Karpas-422 (cell line): ENCODE results near the gene CELF3. TPM values are rescaled to one million over a fixed set of nuclear protein-coding genes. Genes with fewer than 3 reads are reported as not detected.
"Not testable (repeated sequence)": the region's sequence is repeated elsewhere in the genome, so short reads cannot be mapped to it uniquely, and the experiment has no call there.

Experiments
- DNase-seq: peaks from one replicate; pipeline ENCODE4 v3.0.0-alpha.2; 2015
- H2AFZ ChIP-seq: fragments of 200-600 bp; sonication (generic); 2 replicates; pipeline ENCODE4 v1.6.1; 2014; ENCODE audit warnings: antibody characterized with exemption, low read length, mixed read lengths
- H3K27ac ChIP-seq: fragments of 200-600 bp; sonication (generic); 2 replicates; pipeline ENCODE4 v1.5.1; 2014; ENCODE audit warnings: mild to moderate bottlenecking, low read length, moderate library complexity
- H3K27me3 ChIP-seq: fragments of 200-600 bp; sonication (generic); 2 replicates; pipeline ENCODE4 v1.6.1; 2014; ENCODE audit warnings: low read length, mixed read lengths
- H3K36me3 ChIP-seq: fragments of 200-600 bp; sonication (generic); 2 replicates; pipeline ENCODE4 v1.6.1; 2014; ENCODE audit warnings: low read length, mixed read lengths; ENCODE audit not compliant: insufficient read depth
- H3K4me1 ChIP-seq: fragments of 200-600 bp; sonication (generic); 2 replicates; pipeline ENCODE4 v1.6.1; 2014; ENCODE audit warnings: mild to moderate bottlenecking, low read length, mixed read lengths
- H3K4me2 ChIP-seq: fragments of 200-600 bp; sonication (generic); 2 replicates; pipeline ENCODE4 v1.6.1; 2014; ENCODE audit warnings: low read length, low read depth, mild to moderate bottlenecking; ENCODE audit not compliant: poor library complexity, severe bottlenecking
- H3K4me3 ChIP-seq: fragments of 200-600 bp; sonication (generic); 2 replicates; pipeline ENCODE4 v1.5.1; 2014; ENCODE audit warnings: mild to moderate bottlenecking, antibody characterized with exemption, low read length, mixed read lengths
- H3K79me2 ChIP-seq: fragments of 200-600 bp; sonication (generic); 2 replicates; pipeline ENCODE4 v1.6.1; 2014; ENCODE audit warnings: mild to moderate bottlenecking, low read length, mixed read lengths
- H3K9ac ChIP-seq: fragments of 200-600 bp; sonication (generic); 2 replicates; pipeline ENCODE4 v1.6.0; 2014; ENCODE audit warnings: low read length
- H3K9me2 ChIP-seq: fragments of 200-600 bp; sonication (generic), shearing (Covaris generic); replicated peaks from 2 replicates; pipeline ENCODE4 v1.6.0; 2014; ENCODE audit warnings: mild to moderate bottlenecking, low read length, moderate library complexity; ENCODE audit not compliant: insufficient read depth
- H3K9me3 ChIP-seq: fragments of 300-700, 200-600 bp; sonication (generic); 2 replicates; pipeline ENCODE4 v1.6.1; 2014; ENCODE audit warnings: low read length, mixed read lengths
- H4K20me1 ChIP-seq: fragments of 200-600 bp; sonication (generic); 2 replicates; pipeline ENCODE4 v1.6.1; 2014; ENCODE audit warnings: mild to moderate bottlenecking, antibody characterized with exemption, low read length, low read depth; ENCODE audit not compliant: insufficient read depth
- total RNA-seq: library from RNA; depleted of rRNA; stranded (reverse); fragments of >200 nt; shearing (Covaris generic); gene quantifications from 2 replicates; pipeline ENCODE4 v1.2.3, GENCODE V29; 2014; ENCODE audit warnings: low replicate concordance

Gene CELF3
- total RNA-seq, 1 experiment from 2014 or later = not detected

DNA sequence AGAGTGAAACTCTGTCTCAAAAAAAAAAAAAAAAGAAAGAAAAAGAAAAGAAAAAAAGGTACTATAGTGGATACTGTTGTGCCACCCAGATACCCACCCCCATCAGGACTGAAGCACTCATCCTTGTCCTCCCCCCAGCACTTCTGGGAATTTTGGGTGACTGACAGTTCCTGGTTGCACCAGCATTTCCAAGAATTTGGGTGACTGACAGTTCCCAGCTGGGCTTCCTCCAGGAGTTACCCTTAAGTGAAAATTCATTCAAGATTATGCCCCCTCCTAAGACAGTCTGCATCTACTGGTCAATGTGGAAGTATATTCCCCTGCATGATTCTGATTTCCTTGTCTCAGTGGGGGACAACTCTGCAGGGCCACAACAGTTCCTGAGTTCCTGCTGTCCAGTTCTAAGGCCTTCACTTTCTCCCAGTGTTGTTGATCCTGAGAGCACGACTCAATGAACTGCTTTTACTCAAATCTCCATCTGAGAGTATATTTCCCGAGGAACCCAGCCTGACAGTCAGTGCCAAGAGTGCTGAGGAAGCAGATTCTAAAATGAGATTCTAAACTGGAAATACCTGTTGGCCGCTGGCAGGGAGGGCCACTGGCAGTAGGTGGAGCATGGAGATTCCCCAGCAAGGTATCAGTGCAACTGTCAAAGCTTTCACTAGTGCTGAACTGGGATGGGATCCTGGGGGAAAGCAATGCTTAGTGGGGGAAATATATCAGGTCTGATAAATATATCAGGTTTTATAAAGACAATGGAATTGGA lies 23.2 kb upstream of the CELF3 start:
- Histone ChIP-seq H4K20me1 (no peaks in the 10 kb centered on the region), H3K4me3 (no peak overlapping the region), H3K27ac (no peak overlapping the region), H3K9me3 (peaks cover 7% of the 10 kb centered on the region), H3K9ac (no peak overlapping the region), H3K4me2 (no peak overlapping the region), H3K27me3 (no peaks in the 10 kb centered on the region), H2AFZ (no peak overlapping the region), H3K79me2 (no peaks in the 10 kb centered on the region), H3K4me1 (no peaks in the 10 kb centered on the region), H3K9me2 (no peaks in the 10 kb centered on the region), H3K36me3 (no peaks in the 10 kb centered on the region)
- DNase-seq = no peak

DNA sequence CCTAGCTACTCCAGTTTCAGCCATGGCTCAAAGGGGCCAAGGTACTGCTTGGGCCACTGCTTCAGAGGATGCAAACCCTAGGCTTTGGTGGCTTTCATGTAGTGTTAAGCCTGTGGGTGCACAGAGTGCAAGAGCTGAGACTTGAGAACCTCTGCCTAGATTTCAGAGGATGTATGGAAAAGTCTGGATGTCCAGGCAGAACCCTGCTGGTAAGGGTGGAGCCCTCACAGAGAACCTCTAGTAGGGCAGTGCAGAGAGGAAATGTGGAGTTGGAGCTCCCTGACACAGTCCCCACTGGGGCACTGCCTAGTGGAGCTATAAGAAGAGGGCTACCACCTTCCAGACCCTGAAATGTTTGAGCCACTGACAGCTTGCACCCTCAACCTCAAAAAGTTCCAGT lies 20.9 kb upstream of the CELF3 start:
- no peak overlapping the region for H2AFZ ChIP-seq
- H4K20me1 ChIP-seq = no peaks in the 10 kb centered on the region
- no peaks in the 10 kb centered on the region for H3K27me3 ChIP-seq
- no peak for DNase-seq
- H3K27ac ChIP-seq = no peak overlapping the region
- H3K9me3 ChIP-seq = peaks cover 7% of the 10 kb centered on the region
- no peak overlapping the region for H3K4me2 ChIP-seq
- no peaks in the 10 kb centered on the region for H3K36me3 ChIP-seq
- H3K9ac ChIP-seq = no peak overlapping the region
- no peaks in the 10 kb centered on the region for H3K79me2 ChIP-seq
- no peaks in the 10 kb centered on the region for H3K4me1 ChIP-seq
- no peaks in the 10 kb centered on the region for H3K9me2 ChIP-seq
- no peak overlapping the region for H3K4me3 ChIP-seq

DNA sequence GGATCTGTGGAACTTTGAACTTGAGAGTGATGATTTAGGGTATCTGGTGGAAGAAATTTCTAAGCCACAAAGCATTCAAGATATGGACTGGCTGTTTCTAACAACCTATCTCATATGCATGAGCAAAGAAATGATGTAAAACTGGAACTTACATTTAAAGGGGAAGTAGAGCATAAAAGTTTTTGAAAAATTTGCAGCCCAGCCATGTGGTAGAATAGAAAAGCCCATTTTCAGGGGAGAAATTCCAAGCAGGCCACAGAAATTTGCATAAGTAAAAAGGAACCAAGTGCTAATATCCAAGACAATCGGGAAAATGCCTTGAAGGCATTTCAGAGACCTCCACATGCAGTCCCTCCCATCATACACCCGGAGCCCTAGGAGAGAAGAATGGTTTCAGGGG lies 20.4 kb upstream of the CELF3 start:
- no peaks in the 10 kb centered on the region for H3K27me3 ChIP-seq
- DNase-seq = no peak
- no peak overlapping the region for H3K4me2 ChIP-seq
- H3K79me2 ChIP-seq = no peaks in the 10 kb centered on the region
- H3K9me3 ChIP-seq = peaks cover 7% of the 10 kb centered on the region
- no peaks in the 10 kb centered on the region for H3K4me1 ChIP-seq
- no peak overlapping the region for H3K4me3 ChIP-seq
- H3K9me2 ChIP-seq = no peaks in the 10 kb centered on the region
- no peaks in the 10 kb centered on the region for H4K20me1 ChIP-seq
- no peaks in the 10 kb centered on the region for H3K36me3 ChIP-seq
- no peak overlapping the region for H3K9ac ChIP-seq
- no peak overlapping the region for H2AFZ ChIP-seq
- no peak overlapping the region for H3K27ac ChIP-seq

DNA sequence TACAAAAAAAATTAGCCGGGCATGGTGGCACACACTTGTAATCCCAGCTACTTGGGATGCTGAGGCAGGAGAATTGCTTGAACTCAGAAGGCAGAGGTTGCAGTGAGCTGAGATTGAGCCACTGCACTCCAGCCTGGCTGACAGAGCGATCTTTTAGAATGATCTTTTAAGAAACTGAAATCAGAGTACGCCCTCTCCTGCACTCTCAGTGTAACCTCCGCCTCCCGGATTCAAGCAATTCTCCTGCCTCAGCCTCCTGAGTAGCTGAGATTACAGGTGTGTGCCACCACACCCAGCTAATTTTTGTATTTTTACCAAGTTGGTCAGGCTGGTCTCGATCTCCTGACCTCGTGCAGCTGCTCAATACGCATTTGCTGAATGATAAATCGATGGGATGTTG lies 17.4 kb upstream of the CELF3 start:
- H3K9ac ChIP-seq, H3K27ac ChIP-seq, H2AFZ ChIP-seq, H4K20me1 ChIP-seq, H3K9me3 ChIP-seq, H3K36me3 ChIP-seq, H3K4me1 ChIP-seq, DNase-seq, H3K27me3 ChIP-seq, H3K4me2 ChIP-seq, H3K4me3 ChIP-seq, H3K9me2 ChIP-seq, H3K79me2 ChIP-seq: not testable (repeated sequence)

DNA sequence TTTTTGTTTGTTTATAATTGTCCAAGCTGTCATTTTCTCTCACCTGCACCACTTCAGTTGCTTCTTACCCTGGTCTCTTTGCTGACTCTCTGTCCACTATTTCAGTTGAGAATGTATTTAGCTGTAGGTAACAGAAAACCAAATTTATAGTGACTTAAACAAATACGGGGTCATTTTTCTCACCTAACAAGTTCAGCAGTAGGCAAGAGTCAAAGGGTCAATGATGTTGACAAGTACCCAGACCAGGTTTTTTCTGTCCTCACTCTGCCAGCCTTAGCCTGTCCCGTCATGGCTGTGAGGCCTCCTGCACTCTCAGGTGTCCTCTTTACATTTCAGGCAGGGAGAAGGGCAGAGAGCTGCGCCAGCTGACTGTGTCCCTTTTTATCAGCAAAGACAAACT lies 16.5 kb upstream of the CELF3 start:
- no peaks in the 10 kb centered on the region for H3K9me2 ChIP-seq
- H3K4me3 ChIP-seq = no peak overlapping the region
- no peaks in the 10 kb centered on the region for H3K27me3 ChIP-seq
- no peak overlapping the region for H3K27ac ChIP-seq
- H3K4me2 ChIP-seq = no peak overlapping the region
- no peaks in the 10 kb centered on the region for H4K20me1 ChIP-seq
- H3K9ac ChIP-seq = no peak overlapping the region
- H3K36me3 ChIP-seq = no peaks in the 10 kb centered on the region
- H3K9me3 ChIP-seq = peaks cover 7% of the 10 kb centered on the region
- H3K79me2 ChIP-seq = no peaks in the 10 kb centered on the region
- no peak for DNase-seq
- H3K4me1 ChIP-seq = no peaks in the 10 kb centered on the region
- no peak overlapping the region for H2AFZ ChIP-seq

DNA sequence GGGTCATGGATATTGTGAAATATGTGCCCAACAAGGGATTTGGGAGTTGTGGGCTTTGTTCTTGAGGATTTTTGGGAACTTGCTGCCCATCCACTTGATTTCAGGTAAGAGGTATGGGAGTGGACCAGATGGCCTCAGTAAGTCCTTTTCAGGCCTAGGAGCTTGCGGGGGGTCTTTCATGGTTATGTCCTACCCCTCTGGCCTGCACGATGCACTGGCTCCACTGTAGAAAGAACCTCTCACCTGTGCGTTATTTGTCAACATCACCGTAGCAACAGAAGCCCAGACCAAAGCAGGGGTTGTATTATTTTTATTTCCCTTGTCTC lies 13.3 kb upstream of the CELF3 start:
- no peak overlapping the region for H3K9ac ChIP-seq
- no peaks in the 10 kb centered on the region for H3K36me3 ChIP-seq
- no peak overlapping the region for H3K4me3 ChIP-seq
- H3K4me2 ChIP-seq = no peak overlapping the region
- no peak overlapping the region for H3K27ac ChIP-seq
- no peaks in the 10 kb centered on the region for H3K4me1 ChIP-seq
- no peaks in the 10 kb centered on the region for H3K27me3 ChIP-seq
- no peak overlapping the region for H2AFZ ChIP-seq
- H3K79me2 ChIP-seq = no peaks in the 10 kb centered on the region
- H4K20me1 ChIP-seq = no peaks in the 10 kb centered on the region
- H3K9me3 ChIP-seq = no peaks in the 10 kb centered on the region
- no peak for DNase-seq
- no peaks in the 10 kb centered on the region for H3K9me2 ChIP-seq

DNA sequence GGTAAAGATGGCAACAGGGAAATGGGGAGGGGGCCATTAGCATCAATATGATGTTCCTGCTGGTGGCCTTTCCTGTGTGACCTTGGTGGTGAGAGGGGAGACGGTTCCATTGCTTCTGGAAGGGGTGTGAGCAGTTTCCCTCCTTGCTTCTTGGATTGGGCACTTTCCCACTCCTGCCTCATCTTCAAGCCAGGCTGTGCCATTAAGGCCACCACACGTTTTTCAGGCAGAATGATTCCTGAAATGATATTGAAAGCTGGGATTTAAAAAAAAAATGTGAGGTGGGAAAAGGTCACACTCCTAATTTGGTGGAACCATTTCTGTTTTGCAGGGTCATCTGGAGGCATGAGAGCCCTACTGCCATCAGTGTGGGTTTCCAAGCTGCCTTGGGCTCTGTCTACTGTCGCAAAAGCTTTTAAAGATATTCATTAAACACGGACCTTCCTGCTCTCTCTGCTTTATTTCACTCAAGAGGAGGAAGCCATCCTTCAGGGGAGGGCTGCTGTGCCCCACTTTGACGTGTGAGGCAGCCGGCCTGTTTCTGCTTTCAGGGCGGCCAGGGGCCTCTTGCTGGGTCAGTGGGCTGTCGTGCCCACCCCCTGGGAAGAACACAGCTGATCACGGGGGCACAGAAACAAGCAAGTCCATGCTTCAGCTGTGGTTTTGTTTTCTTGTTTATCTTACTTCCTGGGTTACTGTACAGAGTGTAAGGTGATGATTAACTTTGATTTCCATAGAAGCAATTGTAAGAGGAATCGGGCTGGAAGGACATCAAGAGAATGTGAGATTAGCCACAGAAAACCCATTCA lies 12.8 kb upstream of the CELF3 start:
- Histone ChIP-seq H3K36me3 (no peaks in the 10 kb centered on the region), H3K27ac (no peak overlapping the region), H3K79me2 (no peaks in the 10 kb centered on the region), H3K4me3 (no peak overlapping the region), H4K20me1 (no peaks in the 10 kb centered on the region), H3K9me3 (no peaks in the 10 kb centered on the region), H3K9ac (no peak overlapping the region), H3K27me3 (no peaks in the 10 kb centered on the region), H3K4me1 (no peaks in the 10 kb centered on the region), H3K9me2 (no peaks in the 10 kb centered on the region), H2AFZ (no peak overlapping the region), H3K4me2 (no peak overlapping the region)
- DNase-seq = no peak

DNA sequence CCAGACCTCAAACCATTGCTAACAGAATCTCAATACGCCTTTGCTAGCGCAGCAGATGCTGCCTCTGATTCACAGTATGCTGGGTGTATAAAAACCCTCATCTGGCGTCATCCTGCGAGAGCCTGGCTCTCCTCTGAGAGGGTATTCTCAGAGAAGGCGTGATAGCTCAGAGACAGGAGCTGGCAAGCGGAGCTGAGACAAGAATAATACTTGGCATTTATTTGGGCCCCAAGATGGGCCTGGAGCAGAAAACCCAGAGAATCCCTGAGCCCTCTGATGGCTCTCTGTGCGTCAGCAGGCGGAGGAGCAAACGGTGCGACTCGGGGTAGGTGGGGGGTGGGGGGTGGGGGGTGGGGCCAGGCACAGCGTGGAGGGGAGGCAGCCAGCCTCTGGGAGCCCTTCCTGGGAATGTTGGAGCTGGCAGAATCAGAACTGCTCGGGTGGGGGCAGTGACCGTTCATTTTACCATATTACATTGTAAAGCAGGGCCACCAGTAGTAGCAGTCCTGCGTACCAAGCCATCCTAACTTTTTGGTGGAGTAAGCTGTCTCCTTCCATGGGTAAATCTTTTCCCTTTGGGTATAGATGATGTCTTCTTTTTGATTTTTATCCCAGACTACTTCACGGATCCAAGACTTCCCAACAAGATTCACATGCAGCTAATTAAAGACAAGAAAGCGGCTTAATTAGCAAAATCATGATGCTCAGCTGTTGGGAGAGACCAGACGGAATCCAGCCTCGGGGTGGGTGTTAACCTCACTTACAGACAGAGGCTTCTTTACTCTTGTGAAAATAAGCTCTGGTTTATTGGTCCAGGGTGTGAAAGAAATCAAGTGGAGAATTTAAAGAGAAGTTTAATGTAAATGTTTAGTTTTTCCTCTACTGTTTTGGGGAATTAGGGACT lies 11.8 kb upstream of the CELF3 start:
- no peak overlapping the region for H3K9ac ChIP-seq
- H2AFZ ChIP-seq = no peak overlapping the region
- H3K27me3 ChIP-seq = no peaks in the 10 kb centered on the region
- no peaks in the 10 kb centered on the region for H3K9me3 ChIP-seq
- no peaks in the 10 kb centered on the region for H3K4me1 ChIP-seq
- H3K9me2 ChIP-seq = no peaks in the 10 kb centered on the region
- no peak overlapping the region for H3K4me2 ChIP-seq
- DNase-seq = no peak
- H3K79me2 ChIP-seq = no peaks in the 10 kb centered on the region
- H4K20me1 ChIP-seq = no peaks in the 10 kb centered on the region
- no peaks in the 10 kb centered on the region for H3K36me3 ChIP-seq
- no peak overlapping the region for H3K27ac ChIP-seq
- H3K4me3 ChIP-seq = no peak overlapping the region
